ENCODE results near the gene RPS6KA1. TPM values are rescaled to one million over a fixed set of nuclear protein-coding genes. Genes with fewer than 3 reads are reported as not detected.

RPS6KA1 gene
- total RNA-seq, 2 experiments from 2014 or later: 72.2 to 91.0 TPM

DNA sequence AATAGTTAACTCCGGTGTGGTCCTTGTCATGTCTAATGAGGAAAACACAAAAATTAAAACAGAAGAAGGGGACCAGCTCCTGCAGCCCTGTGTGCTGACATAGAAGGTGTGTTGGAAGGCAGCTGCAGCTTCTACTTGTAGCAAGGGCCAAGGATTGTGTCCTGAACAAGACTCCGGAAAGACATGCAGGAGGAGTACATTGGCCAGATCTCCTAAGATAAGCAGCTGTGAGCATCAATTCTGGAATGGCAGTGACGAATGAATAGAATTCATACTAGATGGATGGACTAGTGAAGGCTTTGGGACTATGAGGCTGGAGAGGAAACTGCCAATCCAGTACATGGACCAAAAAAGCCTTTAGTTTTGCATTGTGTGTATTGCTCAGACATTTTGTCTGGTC, 19.3 kb downstream of the RPS6KA1 start:
- Histone ChIP-seq H2AFZ (ENCODE audit: low read length) (no peak overlapping the region), H4K20me1 (ENCODE audit: insufficient read depth, low read length) (no peaks in the 10 kb centered on the region), H3K9me3 (ENCODE audit: low read length) (no peaks in the 10 kb centered on the region), H3K79me2 (ENCODE audit: insufficient read depth, low read depth, low read length) (peaks cover 33% of the 10 kb centered on the region; the same call in 1 of the 2 replicates), H3K27ac (ENCODE audit: low read depth, low read length, poor library complexity, severe bottlenecking) (no peak overlapping the region), H3K36me3 (ENCODE audit: insufficient read depth, low read length) (peaks cover 54% of the 10 kb centered on the region), H3K4me3 (ENCODE audit: low read depth, low read length, poor library complexity, severe bottlenecking) (no peak overlapping the region), H3K4me2 (ENCODE audit: low read length) (no peak overlapping the region), H3K9me2 (ENCODE audit: insufficient read depth, low read length) (no peaks in the 10 kb centered on the region), H3K4me1 (ENCODE audit: insufficient read depth, low read length, poor library complexity, severe bottlenecking) (peaks cover 35% of the 10 kb centered on the region)
- ChIA-PET CTCF (ENCODE audit: unreplicated experiment) (no interaction called here), POLR2A (interaction anchor here (0.6 kb wide), 1 partner anchor 348 kb away, joined by 5 read pairs; no protein-coding TSS in a partner anchor)
- BruUV-seq (replicated peaks): TSS peak; percentile 63
- TF ChIP-seq EZH2phosphoT487 (IDR thresholded peaks at IDR 0.05; ENCODE audit: borderline replicate concordance, low read depth, low read length): no peak
- TF ChIP-seq, protein P1, sequence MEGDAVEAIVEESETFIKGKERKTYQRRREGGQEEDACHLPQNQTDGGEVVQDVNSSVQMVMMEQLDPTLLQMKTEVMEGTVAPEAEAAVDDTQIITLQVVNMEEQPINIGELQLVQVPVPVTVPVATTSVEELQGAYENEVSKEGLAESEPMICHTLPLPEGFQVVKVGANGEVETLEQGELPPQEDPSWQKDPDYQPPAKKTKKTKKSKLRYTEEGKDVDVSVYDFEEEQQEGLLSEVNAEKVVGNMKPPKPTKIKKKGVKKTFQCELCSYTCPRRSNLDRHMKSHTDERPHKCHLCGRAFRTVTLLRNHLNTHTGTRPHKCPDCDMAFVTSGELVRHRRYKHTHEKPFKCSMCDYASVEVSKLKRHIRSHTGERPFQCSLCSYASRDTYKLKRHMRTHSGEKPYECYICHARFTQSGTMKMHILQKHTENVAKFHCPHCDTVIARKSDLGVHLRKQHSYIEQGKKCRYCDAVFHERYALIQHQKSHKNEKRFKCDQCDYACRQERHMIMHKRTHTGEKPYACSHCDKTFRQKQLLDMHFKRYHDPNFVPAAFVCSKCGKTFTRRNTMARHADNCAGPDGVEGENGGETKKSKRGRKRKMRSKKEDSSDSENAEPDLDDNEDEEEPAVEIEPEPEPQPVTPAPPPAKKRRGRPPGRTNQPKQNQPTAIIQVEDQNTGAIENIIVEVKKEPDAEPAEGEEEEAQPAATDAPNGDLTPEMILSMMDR (conservative IDR thresholded peaks at IDR 0.05; ENCODE audit: low read length): no peak
- intact Hi-C loops (cut with micrococcal nuclease; ENCODE audit: unreplicated experiment): loop anchor here (10.0 kb wide), 1 partner anchor 234 kb away; the partner anchor contains the start of gene CD52
- no peak for DNase-seq (ENCODE audit: low spot score)

DNA sequence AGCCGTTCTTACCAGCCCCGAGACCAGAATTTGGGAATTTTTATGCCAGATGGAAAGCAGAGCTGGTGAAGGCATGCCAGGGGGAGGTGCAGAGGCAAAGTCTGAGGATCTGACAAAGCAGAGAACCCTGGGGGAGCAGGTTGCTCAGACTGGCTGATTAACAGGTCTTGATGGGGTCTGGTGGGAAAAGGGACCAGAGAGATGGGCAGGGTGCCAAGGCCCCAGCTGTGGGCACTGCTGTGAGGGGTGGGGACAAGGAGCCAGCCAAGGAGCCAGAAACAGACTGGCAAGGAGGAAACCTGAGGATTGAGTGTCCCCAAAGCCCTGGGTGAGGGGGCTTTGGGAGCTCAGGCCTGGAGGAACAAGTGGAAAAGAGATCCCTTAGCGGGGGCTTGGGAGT, 21.4 kb downstream of the RPS6KA1 start:
- H3K9me3 ChIP-seq (ENCODE audit: low read length): no peaks in the 10 kb centered on the region
- TSS peak; percentile 46 for BruUV-seq (replicated peaks)
- TF ChIP-seq, protein P1 (conservative IDR thresholded peaks at IDR 0.05; ENCODE audit: low read length): no peak
- no peak for TF ChIP-seq EZH2phosphoT487 (IDR thresholded peaks at IDR 0.05; ENCODE audit: borderline replicate concordance, low read depth, low read length)
- H2AFZ ChIP-seq (ENCODE audit: low read length): no peak overlapping the region
- POLR2A ChIA-PET: no interaction called here
- DNase-seq (ENCODE audit: low spot score): no peak
- H3K9me2 ChIP-seq (ENCODE audit: insufficient read depth, low read length): no peaks in the 10 kb centered on the region
- CTCF ChIA-PET (ENCODE audit: unreplicated experiment): no interaction called here
- peaks cover 16% of the 10 kb centered on the region for H3K4me1 ChIP-seq (ENCODE audit: insufficient read depth, low read length, poor library complexity, severe bottlenecking)
- H4K20me1 ChIP-seq (ENCODE audit: insufficient read depth, low read length): no peaks in the 10 kb centered on the region
- peaks cover 21% of the 10 kb centered on the region; the same call in 1 of the 2 replicates for H3K79me2 ChIP-seq (ENCODE audit: insufficient read depth, low read depth, low read length)
- H3K4me2 ChIP-seq (ENCODE audit: low read length): no peak overlapping the region
- H3K27ac ChIP-seq (ENCODE audit: low read depth, low read length, poor library complexity, severe bottlenecking): no peak overlapping the region
- intact Hi-C loops (cut with micrococcal nuclease; ENCODE audit: unreplicated experiment): no loop called here
- H3K4me3 ChIP-seq (ENCODE audit: low read depth, low read length, poor library complexity, severe bottlenecking): no peak overlapping the region
- peaks cover 75% of the 10 kb centered on the region for H3K36me3 ChIP-seq (ENCODE audit: insufficient read depth, low read length)

DNA sequence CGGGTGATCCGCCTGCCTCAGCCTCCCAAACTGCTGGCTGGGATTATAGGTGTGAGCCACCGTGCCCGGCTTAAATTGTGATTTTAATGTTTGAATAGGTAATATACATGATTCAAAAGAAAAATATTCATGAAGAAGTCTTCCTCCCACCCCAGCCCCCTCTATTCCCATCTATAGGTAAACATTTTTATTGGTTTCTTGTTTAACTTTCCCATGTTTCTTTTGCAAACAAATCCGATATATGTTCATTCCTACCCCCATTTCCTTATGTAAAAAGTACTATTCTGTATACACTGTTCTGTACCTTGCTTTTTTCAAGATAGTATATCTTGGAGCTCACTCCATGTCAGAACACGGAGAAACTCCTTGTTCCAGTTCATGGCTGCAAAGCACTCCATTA, 23.2 kb downstream of the RPS6KA1 start:
- H3K9me3 ChIP-seq (ENCODE audit: low read length): no peaks in the 10 kb centered on the region
- TF ChIP-seq, protein P1 (conservative IDR thresholded peaks at IDR 0.05; ENCODE audit: low read length): no peak
- TF ChIP-seq EZH2phosphoT487 (IDR thresholded peaks at IDR 0.05; ENCODE audit: borderline replicate concordance, low read depth, low read length): no peak
- no peak overlapping the region for H3K4me2 ChIP-seq (ENCODE audit: low read length)
- peaks cover 79% of the 10 kb centered on the region for H3K36me3 ChIP-seq (ENCODE audit: insufficient read depth, low read length)
- H3K27ac ChIP-seq (ENCODE audit: low read depth, low read length, poor library complexity, severe bottlenecking): no peak overlapping the region
- peaks cover 4% of the 10 kb centered on the region; the same call in 1 of the 2 replicates for H3K79me2 ChIP-seq (ENCODE audit: insufficient read depth, low read depth, low read length)
- POLR2A ChIA-PET: interaction anchor here (0.6 to 0.7 kb wide), 4 partner anchors 38 to 563 kb away, joined by 3 to 5 read pairs (median 4); no protein-coding TSS in a partner anchor
- CTCF ChIA-PET (ENCODE audit: unreplicated experiment): no interaction called here
- no peaks in the 10 kb centered on the region for H3K9me2 ChIP-seq (ENCODE audit: insufficient read depth, low read length)
- H3K4me1 ChIP-seq (ENCODE audit: insufficient read depth, low read length, poor library complexity, severe bottlenecking): no peaks in the 10 kb centered on the region
- no TSS peak for BruUV-seq (replicated peaks)
- H4K20me1 ChIP-seq (ENCODE audit: insufficient read depth, low read length): no peaks in the 10 kb centered on the region
- intact Hi-C loops (cut with micrococcal nuclease; ENCODE audit: unreplicated experiment): no loop called here
- no peak overlapping the region for H3K4me3 ChIP-seq (ENCODE audit: low read depth, low read length, poor library complexity, severe bottlenecking)
- no peak for DNase-seq (ENCODE audit: low spot score)
- H2AFZ ChIP-seq (ENCODE audit: low read length): no peak overlapping the region
